Esophagus squamous epithelium (tissue), 5 donors: Measurements from ENCODE around the gene SENP7. TPM values are rescaled to one million over a fixed set of nuclear protein-coding genes. Genes with fewer than 3 reads are reported as not detected.

Source experiments
- DNase-seq: peaks from one replicate; lab custom pipeline; 2025; lab: John Stamatoyannopoulos, UW
- H3K27ac ChIP-seq, 4 donors: fragments of 200-600 bp; sonication (generic); one replicate each; pipeline ENCODE4 v1.5.1; 2016 to 2019; ENCODE audit warnings: mild to moderate bottlenecking in 1 of 4
- H3K27me3 ChIP-seq, 4 donors: fragments of 200-600 bp; sonication (generic); 1 replicate in 3 of 4; 2 replicates in 1 of 4; pipeline versions ENCODE4 v1.5.1 to v1.6.0; 2017 to 2021; ENCODE audit warnings: antibody characterized with exemption in 1 of 4
- H3K36me3 ChIP-seq, 3 donors: fragments of 200-600 bp; sonication (generic); one replicate each; pipeline ENCODE4 v1.5.1; 2016 to 2019
- H3K4me1 ChIP-seq, 3 donors: fragments of 200-600 bp; sonication (generic); one replicate each; pipeline ENCODE4 v1.5.1; 2017 to 2019
- H3K4me3 ChIP-seq, 4 donors: fragments of 200-600 bp; sonication (generic); 1 replicate in 3 of 4; 2 replicates in 1 of 4; pipeline ENCODE4 v1.5.1; 2016 to 2019; ENCODE audit warnings: mild to moderate bottlenecking in 2 of 4, moderate library complexity in 1 of 4
- H3K9me3 ChIP-seq, 3 donors: fragments of 200-600 bp; sonication (generic); one replicate each; pipeline ENCODE4 v1.5.1; 2016 to 2019
- CTCF ChIP-seq, 6 experiments: fragments of 450-650 bp in 4 of 6; fragments of 200-600 bp in 2 of 6; sonication (generic) in 2 of 6; IDR thresholded peaks; one replicate each; pipeline ENCODE4 v1.5.1; 2016 to 2019; ENCODE audit warnings: antibody characterized with exemption in 6 of 6, mild to moderate bottlenecking in 4 of 6, moderate library complexity in 4 of 6
- POLR2A ChIP-seq, 4 donors: fragments of 450-650 bp; IDR thresholded peaks; one replicate each; pipeline ENCODE4 v1.6.1; 2017; ENCODE audit warnings: antibody characterized with exemption in 4 of 4, mild to moderate bottlenecking in 4 of 4, moderate library complexity in 3 of 4
- WGBS, 2 donors: methylation state at CpG; one replicate each; pipeline ENCODE4 v1.1.5; 2018; 5-methylcytosine and 5-hydroxymethylcytosine counted together
- intact Hi-C: fragments of 100-400 bp; cut with DNase I; formaldehyde crosslinking; loops from one replicate; pipeline ENCODE4 v1.15.0; 2022
- total RNA-seq, 4 donors: library from RNA; depleted of rRNA; stranded (reverse); fragments of >200 nt; gene quantifications; one replicate each; pipeline ENCODE4 v1.1.0, GENCODE V29; 2016
- donor health status: DM: yes; HTN: yes; CAD: no.

SENP7 gene
- total RNA-seq, 4 donors from 2014 or later, result 6.0 to 18.9 (median 9.5) TPM

- H3K4me3 ChIP-seq, result no peak overlapping the region
- H3K4me1 ChIP-seq, result no peaks in the 10 kb centered on the region
- WGBS, 2 donors, result 63 to 66% methylated on average over 2 of the region's 2 CpGs
- no peaks in the 10 kb centered on the region for H3K9me3 ChIP-seq
- no peaks in the 10 kb centered on the region for H3K27me3 ChIP-seq
- no peak overlapping the region for H3K27ac ChIP-seq
- H3K36me3 ChIP-seq, result no peaks in the 10 kb centered on the region
- no peak for TF ChIP-seq CTCF (IDR thresholded peaks at IDR 0.05)
- TF ChIP-seq POLR2A (IDR thresholded peaks at IDR 0.05), result no peak
- intact Hi-C loops, result no loop called here
- DNase-seq, result no peak
These were observed 17.7 kb upstream of the SENP7 start for GRCh38 chr3:101530686-101531047.

- Histone ChIP-seq H3K4me1 (no peaks in the 10 kb centered on the region), H3K4me3 (no peak overlapping the region), H3K27ac (no peak overlapping the region), H3K27me3 (no peaks in the 10 kb centered on the region), H3K36me3 (no peaks in the 10 kb centered on the region), H3K9me3 (no peaks in the 10 kb centered on the region)
- no peak for TF ChIP-seq CTCF (IDR thresholded peaks at IDR 0.05)
- TF ChIP-seq POLR2A (IDR thresholded peaks at IDR 0.05), result no peak
- WGBS, 2 donors, result 78 to 81% methylated on average over 4 of the region's 4 CpGs
- intact Hi-C loops, result no loop called here
- no peak for DNase-seq
These were observed 17.0 kb upstream of the SENP7 start for GRCh38 chr3:101529816-101530685.

DNA sequence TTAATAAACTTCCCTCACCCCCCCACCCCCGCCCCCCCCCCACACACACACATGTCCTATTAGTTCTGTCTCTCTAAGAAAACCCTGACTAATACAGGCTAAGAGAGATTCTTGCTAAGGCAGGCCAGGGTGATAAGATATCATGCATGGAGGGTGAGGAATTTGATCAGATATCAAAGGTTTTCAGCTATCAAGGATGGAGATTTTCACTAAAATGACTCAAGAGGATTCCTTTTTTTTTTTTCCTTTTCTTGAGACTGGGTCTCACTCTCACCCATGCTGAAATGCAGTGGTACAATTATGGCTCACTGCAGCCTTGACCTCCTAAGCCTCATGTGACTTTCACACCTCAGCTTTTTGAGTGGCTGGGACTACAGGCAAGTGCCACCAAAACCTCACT is 14.9 kb upstream of the SENP7 start:
- Histone ChIP-seq H3K9me3 (no peaks in the 10 kb centered on the region), H3K4me3 (no peak overlapping the region), H3K27me3 (no peaks in the 10 kb centered on the region), H3K4me1 (no peaks in the 10 kb centered on the region), H3K27ac (no peak overlapping the region), H3K36me3 (no peaks in the 10 kb centered on the region)
- TF ChIP-seq POLR2A (IDR thresholded peaks at IDR 0.05), result no peak
- TF ChIP-seq CTCF (IDR thresholded peaks at IDR 0.05), result no peak
- intact Hi-C loops, result no loop called here
- no peak for DNase-seq
- WGBS, 2 donors, result no CpG with 5 or more reads among the region's 1 CpG

DNA sequence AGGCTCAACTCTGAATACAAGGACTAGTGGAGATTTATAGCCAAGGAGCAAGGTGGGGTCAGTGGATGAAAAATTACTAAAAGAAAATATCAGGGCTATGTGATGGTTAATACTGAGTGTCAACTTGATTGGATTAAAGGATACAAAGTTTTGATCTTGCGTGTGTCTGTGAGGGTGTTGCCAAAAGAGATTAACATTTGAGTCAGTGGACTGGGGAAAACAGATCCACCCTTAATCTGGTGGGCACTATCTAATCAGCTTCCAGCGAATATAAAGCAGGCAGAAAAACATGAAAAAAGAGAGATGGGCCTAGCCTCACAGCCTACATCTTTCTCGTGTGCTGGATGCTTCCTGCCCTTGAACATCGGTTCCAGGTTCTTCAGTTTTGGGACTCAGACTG is 14.4 kb upstream of the SENP7 start:
- no peaks in the 10 kb centered on the region for H3K36me3 ChIP-seq
- no peak overlapping the region for H3K27ac ChIP-seq
- no peaks in the 10 kb centered on the region for H3K9me3 ChIP-seq
- no peak for TF ChIP-seq POLR2A (IDR thresholded peaks at IDR 0.05)
- no peak for TF ChIP-seq CTCF (IDR thresholded peaks at IDR 0.05)
- 82 to 86% methylated on average over 4 of the region's 4 CpGs for WGBS, 2 donors
- no peak overlapping the region for H3K4me3 ChIP-seq
- H3K27me3 ChIP-seq, result no peaks in the 10 kb centered on the region
- H3K4me1 ChIP-seq, result no peaks in the 10 kb centered on the region
- intact Hi-C loops, result no loop called here
- no peak for DNase-seq

- WGBS, 2 donors, result 26 to 41% methylated on average over 4 of the region's 4 CpGs
- DNase-seq, result no peak
- Histone ChIP-seq H3K27me3 (peaks cover 0 to 11% (median 0%) of the 10 kb centered on the region in 4 donors), H3K9me3 (no peaks in the 10 kb centered on the region), H3K4me3 (no peak overlapping the region), H3K36me3 (no peaks in the 10 kb centered on the region), H3K27ac (no peak overlapping the region), H3K4me1 (peaks cover 0 to 20% (median 0%) of the 10 kb centered on the region in 3 donors)
- intact Hi-C loops, result no loop called here
- TF ChIP-seq CTCF (IDR thresholded peaks at IDR 0.05) (no peak), POLR2A (IDR thresholded peaks at IDR 0.05) (no peak)
These were observed 8.2 kb upstream of the SENP7 start for GRCh38 chr3:101521211-101521701.
